Neural cell (in vitro differentiated cells): ENCODE measurements around the gene LPCAT3. TPM values are rescaled to one million over a fixed set of nuclear protein-coding genes. Genes with fewer than 3 reads are reported as not detected.

Experiments
- H2AFZ ChIP-seq: fragments of 200-600, 300-800 bp; sonication (generic), shearing (Covaris generic); 2 replicates; pipeline ENCODE4 v1.6.0; 2014; ENCODE audit warnings: low read depth, mild to moderate bottlenecking, antibody characterized with exemption, low read length, moderate library complexity
- H3F3A ChIP-seq: fragments of 200-600 bp; shearing (Covaris generic); 2 replicates; pipeline ENCODE4 v1.6.1; 2016; ENCODE audit warnings: mild to moderate bottlenecking, moderate library complexity, mixed read lengths, antibody characterized with exemption, low read length; ENCODE audit not compliant: insufficient read depth, poor library complexity, severe bottlenecking
- H3K27ac ChIP-seq: fragments of 200-600, 300-800 bp; sonication (generic), shearing (Covaris generic); 2 replicates; pipeline ENCODE4 v1.5.1; 2014; ENCODE audit warnings: mild to moderate bottlenecking, low read length, moderate library complexity
- H3K27me3 ChIP-seq: fragments of 300-800, 200-600 bp; sonication (generic), shearing (Covaris generic); 2 replicates; pipeline ENCODE4 v1.6.0; 2014; ENCODE audit warnings: mild to moderate bottlenecking, low read depth, low read length, moderate library complexity; ENCODE audit not compliant: insufficient read depth
- H3K36me3 ChIP-seq: fragments of 300-800, 200-600 bp; sonication (generic), shearing (Covaris generic); 2 replicates; pipeline ENCODE4 v1.5.1; 2014; ENCODE audit warnings: mild to moderate bottlenecking, antibody characterized with exemption, low read length, moderate library complexity; ENCODE audit not compliant: insufficient read depth
- H3K4me2 ChIP-seq: fragments of 300-800, 200-600 bp; sonication (generic), shearing (Covaris generic); 2 replicates; pipeline ENCODE4 v1.6.0; 2014; ENCODE audit warnings: mild to moderate bottlenecking, low read length
- H3K4me3 ChIP-seq: fragments of 300-800, 200-600 bp; sonication (generic), shearing (Covaris generic); 2 replicates; pipeline ENCODE4 v1.5.1; 2014; ENCODE audit warnings: mild to moderate bottlenecking, low read length, moderate library complexity
- H3K79me2 ChIP-seq: fragments of 200-600 bp; shearing (Covaris generic); replicated peaks from 2 replicates; pipeline ENCODE4 v1.6.0; 2014; ENCODE audit warnings: mild to moderate bottlenecking, low read length, moderate library complexity; ENCODE audit not compliant: insufficient read depth
- H3K9ac ChIP-seq: fragments of 300-800, 200-600 bp; sonication (generic), shearing (Covaris generic); 2 replicates; pipeline ENCODE4 v1.6.1; 2016; ENCODE audit warnings: mild to moderate bottlenecking, low read length, mixed read lengths
- H3K9me2 ChIP-seq: fragments of 200-600 bp; shearing (Covaris generic); 2 replicates; pipeline ENCODE4 v1.6.1; 2016; ENCODE audit warnings: mild to moderate bottlenecking, low read length, mixed read lengths; ENCODE audit not compliant: insufficient read depth
- H3K9me3 ChIP-seq: fragments of 200-600, 300-800 bp; sonication (generic), shearing (Covaris generic); 2 replicates; pipeline ENCODE4 v1.6.1; 2016; ENCODE audit warnings: mild to moderate bottlenecking, mixed run types, low read length, moderate library complexity, mixed read lengths
- H4K20me1 ChIP-seq: fragments of 200-600 bp; shearing (Covaris generic); 2 replicates; pipeline ENCODE4 v1.6.1; 2016; ENCODE audit warnings: mild to moderate bottlenecking, mixed run types; ENCODE audit not compliant: insufficient read depth
- EP300 ChIP-seq: fragments of 450-650 bp; conservative IDR thresholded peaks from 2 replicates; pipeline ENCODE4 v1.6.1; 2014; ENCODE audit warnings: antibody characterized with exemption, mild to moderate bottlenecking, moderate library complexity; ENCODE audit not compliant: poor library complexity, severe bottlenecking
- EZH2 ChIP-seq: fragments of 200-600, 300-800 bp; shearing (Covaris generic), sonication (generic); IDR thresholded peaks from 2 replicates; pipeline ENCODE4 v1.6.1; 2014; ENCODE audit warnings: antibody characterized with exemption, low read length, borderline replicate concordance, mild to moderate bottlenecking; ENCODE audit not compliant: insufficient read depth, poor library complexity, severe bottlenecking
- MXI1 ChIP-seq: fragments of 450-650 bp; conservative IDR thresholded peaks from 2 replicates; pipeline ENCODE4 v1.6.1; 2014; ENCODE audit warnings: antibody characterized with exemption, mild to moderate bottlenecking; ENCODE audit not compliant: poor library complexity, severe bottlenecking
- POLR2AphosphoS5 ChIP-seq: IDR thresholded peaks from 2 replicates; pipeline ENCODE4 v1.6.1; 2012
- RAD21 ChIP-seq: fragments of 450-650 bp; conservative IDR thresholded peaks from 2 replicates; pipeline ENCODE4 v1.6.1; 2014; ENCODE audit warnings: antibody characterized with exemption, mild to moderate bottlenecking, moderate library complexity
- REST ChIP-seq: IDR thresholded peaks from 2 replicates; pipeline ENCODE4 v1.6.1; 2012; ENCODE audit warnings: borderline replicate concordance
- SMC3 ChIP-seq: fragments of 450-650 bp; conservative IDR thresholded peaks from 2 replicates; pipeline ENCODE4 v1.6.1; 2014; ENCODE audit warnings: antibody characterized with exemption, mild to moderate bottlenecking, moderate library complexity; ENCODE audit not compliant: poor library complexity
- TAF1 ChIP-seq: IDR thresholded peaks from 2 replicates; pipeline ENCODE4 v1.6.1; 2012; ENCODE audit warnings: low read depth
- polyA plus RNA-seq: library from polyadenylated mRNA; depleted of rRNA; stranded (reverse); fragments of >200 nt; gene quantifications from 2 replicates; pipeline ENCODE4 v1.2.3, GENCODE V29; 2014
- small RNA-seq, 3 experiments: library from RNA; depleted of rRNA; stranded (forward); fragments of <200 nt; gene quantifications; one replicate each; pipeline ENCODE3, GENCODE V24; 2012
- TF ChIP-seq, protein P1 (sequence below): fragments of 450-650 bp; IDR thresholded peaks from 2 replicates; pipeline ENCODE4 v1.5.1; 2014; ENCODE audit warnings: antibody characterized with exemption, mild to moderate bottlenecking, moderate library complexity; ENCODE audit not compliant: poor library complexity, severe bottlenecking

Gene LPCAT3
- polyA plus RNA-seq, 1 donor from 2014 or later, result 14.4 TPM

- TF ChIP-seq MXI1 (peak; percentile 28), REST (peak; percentile 69), TAF1 (peak; percentile 78), EZH2 (no peak), SMC3 (no peak), EP300 (no peak), RAD21 (no peak), POLR2AphosphoS5 (peak; percentile 80)
- TF ChIP-seq, protein P1, sequence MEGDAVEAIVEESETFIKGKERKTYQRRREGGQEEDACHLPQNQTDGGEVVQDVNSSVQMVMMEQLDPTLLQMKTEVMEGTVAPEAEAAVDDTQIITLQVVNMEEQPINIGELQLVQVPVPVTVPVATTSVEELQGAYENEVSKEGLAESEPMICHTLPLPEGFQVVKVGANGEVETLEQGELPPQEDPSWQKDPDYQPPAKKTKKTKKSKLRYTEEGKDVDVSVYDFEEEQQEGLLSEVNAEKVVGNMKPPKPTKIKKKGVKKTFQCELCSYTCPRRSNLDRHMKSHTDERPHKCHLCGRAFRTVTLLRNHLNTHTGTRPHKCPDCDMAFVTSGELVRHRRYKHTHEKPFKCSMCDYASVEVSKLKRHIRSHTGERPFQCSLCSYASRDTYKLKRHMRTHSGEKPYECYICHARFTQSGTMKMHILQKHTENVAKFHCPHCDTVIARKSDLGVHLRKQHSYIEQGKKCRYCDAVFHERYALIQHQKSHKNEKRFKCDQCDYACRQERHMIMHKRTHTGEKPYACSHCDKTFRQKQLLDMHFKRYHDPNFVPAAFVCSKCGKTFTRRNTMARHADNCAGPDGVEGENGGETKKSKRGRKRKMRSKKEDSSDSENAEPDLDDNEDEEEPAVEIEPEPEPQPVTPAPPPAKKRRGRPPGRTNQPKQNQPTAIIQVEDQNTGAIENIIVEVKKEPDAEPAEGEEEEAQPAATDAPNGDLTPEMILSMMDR, result no peak
- H2AFZ ChIP-seq, result peak within 1 kb of the TSS; percentile 66
- no peaks in the 10 kb centered on the region for H4K20me1 ChIP-seq
- H3K79me2 ChIP-seq, result peaks cover 36% of the 10 kb centered on the region
- no peaks in the 10 kb centered on the region for H3K27me3 ChIP-seq
- peak within 1 kb of the TSS; percentile 98 for H3K9ac ChIP-seq
- peak within 1 kb of the TSS; percentile 94 for H3K27ac ChIP-seq
- no peaks in the 10 kb centered on the region for H3K9me3 ChIP-seq
- H3K36me3 ChIP-seq, result no peaks in the 10 kb centered on the region
- peak within 1 kb of the TSS; percentile 77 for H3K4me3 ChIP-seq
- H3K9me2 ChIP-seq, result no peaks in the 10 kb centered on the region
- H3F3A ChIP-seq, result peaks cover 8% of the 10 kb centered on the region
- peak within 1 kb of the TSS; percentile 97 for H3K4me2 ChIP-seq
These were observed 90.8 kb downstream of the LPCAT3 start, which contains the start of gene ATN1 for GRCh38 chr12:6927379-6928021. TSS of gene ATN1 (plus strand) at chr12:6927959. CDS start at chr12:6934002, 6,043 bp downstream.

Small RNA genes lying within 50 kb of the gene (small RNA-seq; reads per million reads assigned to genes)
- gene AC006512.1, result 0 reads per million in 3 experiments
- gene MIR141, result 1.5 to 6.0 (median 3.2) reads per million in 3 experiments
- gene MIR200C, result 21.7 to 42.8 (median 31.2) reads per million in 3 experiments
- gene RNU7-1, result 0 reads per million in 3 experiments
- 0 to 2.2 (median 2.2) reads per million in 3 experiments for gene SCARNA12

Other genes with a start within 250 kb of the LPCAT3 start
- 1.4 and 2.0 TPM in 2 replicates for gene LAG3, start 246.0 kb downstream of the LPCAT3 start, polyA plus RNA-seq
- not detected in 2 replicates for gene CD4, start 228.9 kb downstream of the LPCAT3 start, polyA plus RNA-seq
- gene GPR162, start 196.7 kb downstream of the LPCAT3 start, polyA plus RNA-seq, result 82.8 and 117 TPM in 2 replicates
- 58.9 and 66.1 TPM in 2 replicates for gene P3H3, start 190.1 kb downstream of the LPCAT3 start, polyA plus RNA-seq
- 18.8 and 19.0 TPM in 2 replicates for gene GNB3, start 177.6 kb downstream of the LPCAT3 start, polyA plus RNA-seq
- 4.1 and 7.3 TPM in 2 replicates for gene CDCA3, start 167.2 kb downstream of the LPCAT3 start, polyA plus RNA-seq
- 120 and 130 TPM in 2 replicates for gene USP5, start 166.3 kb downstream of the LPCAT3 start, polyA plus RNA-seq
- gene TPI1, start 150.9 kb downstream of the LPCAT3 start, polyA plus RNA-seq, result 288 and 292 TPM in 2 replicates
- gene SPSB2, start 145.2 kb downstream of the LPCAT3 start, polyA plus RNA-seq, result 12.8 and 14.2 TPM in 2 replicates
- gene LRRC23, start 113.7 kb downstream of the LPCAT3 start, polyA plus RNA-seq, result 13.6 and 20.5 TPM in 2 replicates
- 193 and 228 TPM in 2 replicates for gene ENO2, start 103.9 kb downstream of the LPCAT3 start, polyA plus RNA-seq
- gene ATN1, start 90.5 kb downstream of the LPCAT3 start, polyA plus RNA-seq, result 9.2 and 13.7 TPM in 2 replicates
- gene RNU7-1, start 74.7 kb downstream of the LPCAT3 start, polyA plus RNA-seq, result not detected in 2 replicates
- 477 and 500 TPM in 2 replicates for gene C12orf57, start 74.5 kb downstream of the LPCAT3 start, polyA plus RNA-seq
- not detected in 2 replicates for gene PTPN6, start 67.1 kb downstream of the LPCAT3 start, polyA plus RNA-seq
- gene PHB2, start 47.8 kb downstream of the LPCAT3 start, polyA plus RNA-seq, result 210 and 230 TPM in 2 replicates
- 27.3 and 33.2 TPM in 2 replicates for gene EMG1, start 47.6 kb downstream of the LPCAT3 start, polyA plus RNA-seq
- gene C1S, start 42.2 kb upstream of the LPCAT3 start, polyA plus RNA-seq, result 4.9 and 12.6 TPM in 2 replicates
- gene C1R, start 74.0 kb upstream of the LPCAT3 start, polyA plus RNA-seq, result 1.7 and 1.9 TPM in 2 replicates
- 2.1 and 2.8 TPM in 2 replicates for gene C1RL, start 90.7 kb upstream of the LPCAT3 start, polyA plus RNA-seq
- gene RBP5, start 110.4 kb upstream of the LPCAT3 start, polyA plus RNA-seq, result 1.9 TPM in 1 of 2 replicates, not detected in the other
- 55.6 and 61.0 TPM in 2 replicates for gene CLSTN3, start 111.9 kb upstream of the LPCAT3 start, polyA plus RNA-seq
- gene PEX5, start 171.2 kb upstream of the LPCAT3 start, polyA plus RNA-seq, result 63.9 and 74.5 TPM in 2 replicates